Stomach (tissue), 4 donors: ENCODE data around the gene SDR9C7.

Source experiments
- EP300 ChIP-seq: sonication (generic); formaldehyde crosslinking; IDR thresholded peaks from one replicate; pipeline ENCODE4 v1.6.1; 2017; ENCODE audit warnings: antibody characterized with exemption
- POLR2A ChIP-seq, 4 donors: fragments of 450-650 bp; IDR thresholded peaks; one replicate each; pipeline ENCODE4 v1.6.1; 2016; ENCODE audit warnings: antibody characterized with exemption in 4 of 4, control low read depth in 2 of 4, mild to moderate bottlenecking in 1 of 4, moderate library complexity in 1 of 4
- POLR2AphosphoS5 ChIP-seq, 3 donors: sonication (generic); formaldehyde crosslinking; IDR thresholded peaks; one replicate each; pipeline ENCODE4 v1.6.1; 2016; ENCODE audit warnings: antibody characterized with exemption in 3 of 3
- TF ChIP-seq, protein P1 (sequence below), 7 experiments: fragments of 450-650 bp in 4 of 7; fragments of 200-600 bp in 3 of 7; sonication (generic) in 3 of 7; IDR thresholded peaks; one replicate each; pipeline ENCODE4 v1.5.1; 2016 to 2019; ENCODE audit warnings: antibody characterized with exemption in 7 of 7, control low read depth in 2 of 7, mild to moderate bottlenecking in 1 of 7

DNA sequence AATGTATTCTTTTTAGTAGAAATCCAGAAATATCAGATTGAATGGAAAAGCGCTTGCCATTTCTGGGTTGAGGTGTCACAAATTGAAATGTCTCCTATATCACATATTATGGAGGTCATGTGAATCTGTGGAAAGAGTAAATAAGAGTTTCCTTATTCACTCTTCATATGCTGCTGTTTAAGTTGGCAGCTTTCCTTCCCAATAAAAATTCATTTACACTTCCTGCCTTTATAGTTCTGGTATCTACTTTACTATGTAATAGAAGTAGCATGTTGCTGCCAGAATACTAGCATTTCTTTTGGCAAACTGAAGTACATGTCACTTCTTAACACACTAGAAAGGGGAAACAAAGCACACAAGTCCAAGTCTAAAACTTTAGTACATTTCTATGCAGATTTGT, 60.8 kb downstream of the SDR9C7 start:
- TF ChIP-seq POLR2A (IDR thresholded peaks at IDR 0.05): no peak
- TF ChIP-seq, protein P1, sequence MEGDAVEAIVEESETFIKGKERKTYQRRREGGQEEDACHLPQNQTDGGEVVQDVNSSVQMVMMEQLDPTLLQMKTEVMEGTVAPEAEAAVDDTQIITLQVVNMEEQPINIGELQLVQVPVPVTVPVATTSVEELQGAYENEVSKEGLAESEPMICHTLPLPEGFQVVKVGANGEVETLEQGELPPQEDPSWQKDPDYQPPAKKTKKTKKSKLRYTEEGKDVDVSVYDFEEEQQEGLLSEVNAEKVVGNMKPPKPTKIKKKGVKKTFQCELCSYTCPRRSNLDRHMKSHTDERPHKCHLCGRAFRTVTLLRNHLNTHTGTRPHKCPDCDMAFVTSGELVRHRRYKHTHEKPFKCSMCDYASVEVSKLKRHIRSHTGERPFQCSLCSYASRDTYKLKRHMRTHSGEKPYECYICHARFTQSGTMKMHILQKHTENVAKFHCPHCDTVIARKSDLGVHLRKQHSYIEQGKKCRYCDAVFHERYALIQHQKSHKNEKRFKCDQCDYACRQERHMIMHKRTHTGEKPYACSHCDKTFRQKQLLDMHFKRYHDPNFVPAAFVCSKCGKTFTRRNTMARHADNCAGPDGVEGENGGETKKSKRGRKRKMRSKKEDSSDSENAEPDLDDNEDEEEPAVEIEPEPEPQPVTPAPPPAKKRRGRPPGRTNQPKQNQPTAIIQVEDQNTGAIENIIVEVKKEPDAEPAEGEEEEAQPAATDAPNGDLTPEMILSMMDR (IDR thresholded peaks at IDR 0.05): no peak
- TF ChIP-seq EP300: no peak
- TF ChIP-seq POLR2AphosphoS5 (IDR thresholded peaks at IDR 0.05): no peak
